Astrocyte of the cerebellum (primary cell): ENCODE data around the gene IRF2.

Experiments
- DNase-seq: peaks from one replicate; pipeline ENCODE4 v3.0.0-alpha.2; 2011; ENCODE audit warnings: low read depth
- H3K4me3 ChIP-seq: 2 replicates; pipeline ENCODE4 v1.5.1; 2011; ENCODE audit warnings: mild to moderate bottlenecking, low read depth, low read length, moderate library complexity
- CTCF ChIP-seq: IDR thresholded peaks from 2 replicates; pipeline ENCODE4 v1.5.1; 2012; ENCODE audit warnings: low read length, low read depth, moderate library complexity, mild to moderate bottlenecking; ENCODE audit errors: missing control alignments
- in situ Hi-C: cut with HindIII; loops from 2 replicates; pipeline ENCODE4 v1.10.0; 2017; ENCODE audit warnings: low sequenced_read_pairs

The IRF2 gene

GRCh38 chr4:184389978-184390900, 84.1 kb downstream of the IRF2 start:
- DNase-seq, result no peak
- in situ Hi-C loops, result loop anchor here (5.0 kb wide), 1 partner anchor 67 kb away; no protein-coding TSS in a partner anchor
- no peak overlapping the region for H3K4me3 ChIP-seq
- TF ChIP-seq CTCF, result no peak

GRCh38 chr4:184388106-184388505, 86.2 kb downstream of the IRF2 start:
- no peak for DNase-seq
- in situ Hi-C loops, result no loop called here
- TF ChIP-seq CTCF, result no peak
- H3K4me3 ChIP-seq, result no peak overlapping the region

- no peak for TF ChIP-seq CTCF
- H3K4me3 ChIP-seq, result no peak overlapping the region
- in situ Hi-C loops, result no loop called here
- no peak for DNase-seq
Measured at GRCh38 chr4:184387351-184387750, 87.0 kb downstream of the IRF2 start.

GRCh38 chr4:184386271-184386781, 88.0 kb downstream of the IRF2 start:
- no peak overlapping the region for H3K4me3 ChIP-seq
- no peak for DNase-seq
- no peak for TF ChIP-seq CTCF
- in situ Hi-C loops, result no loop called here

- DNase-seq, result no peak
- no peak overlapping the region for H3K4me3 ChIP-seq
- TF ChIP-seq CTCF, result no peak
- in situ Hi-C loops, result no loop called here
Measured at GRCh38 chr4:184385705-184386141, 88.6 kb downstream of the IRF2 start.

GRCh38 chr4:184384810-184385557, 89.4 kb downstream of the IRF2 start:
- in situ Hi-C loops, result no loop called here
- no peak for TF ChIP-seq CTCF
- no peak overlapping the region for H3K4me3 ChIP-seq
- DNase-seq, result no peak
